ENCODE data around the gene TM9SF1.
"Not testable (repeated sequence)": the region's sequence is repeated elsewhere in the genome, so short reads cannot be mapped to it uniquely, and the experiment has no call there.

Gene TM9SF1

GRCh38 chr14:24222987-24223386, 27.7 kb upstream of the TM9SF1 start:
- not testable (repeated sequence) for DNase-seq

DNA sequence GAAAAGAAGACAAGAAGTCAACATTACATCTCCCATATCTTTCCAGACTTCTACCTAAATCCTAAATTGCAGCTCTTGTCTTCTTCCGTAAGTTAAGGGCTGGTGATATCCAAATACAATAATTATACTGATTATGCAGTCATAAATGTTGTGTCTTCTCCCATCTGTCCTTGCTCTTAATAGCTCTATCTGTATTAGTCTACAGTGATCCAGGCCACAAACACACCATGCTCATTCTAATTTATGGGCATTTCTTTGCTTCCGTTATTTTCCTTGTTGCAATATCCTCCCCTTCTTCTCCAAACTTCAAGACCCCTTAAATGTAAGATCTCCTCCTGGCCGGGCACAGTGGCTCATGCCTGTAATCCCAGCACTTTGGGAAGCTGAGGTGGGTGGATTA, 24.3 kb upstream of the TM9SF1 start:
- DNase-seq, result no peak

- no peak for DNase-seq
Observed at GRCh38 chr14:24219080-24219479, 23.8 kb upstream of the TM9SF1 start.

DNA sequence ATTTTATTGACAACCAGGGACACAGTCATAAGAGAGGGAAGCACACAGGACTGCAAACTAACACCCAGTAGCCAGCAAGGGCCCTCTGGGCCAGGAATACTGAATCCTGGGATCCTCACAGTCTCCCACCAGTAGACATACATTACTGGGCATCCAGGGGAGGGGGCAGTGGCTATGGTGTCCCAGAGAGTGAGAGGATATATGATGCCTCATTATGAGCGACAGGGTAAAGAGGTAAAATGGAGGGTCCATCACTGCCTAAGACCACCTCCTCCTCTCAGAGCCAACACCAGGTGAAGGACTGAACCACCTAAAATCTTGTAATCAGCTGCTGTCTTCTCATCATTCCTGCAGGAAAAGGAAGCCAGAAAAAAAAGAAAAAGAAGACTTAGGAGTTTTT, 21.6 kb upstream of the TM9SF1 start:
- not testable (repeated sequence) for DNase-seq

DNA sequence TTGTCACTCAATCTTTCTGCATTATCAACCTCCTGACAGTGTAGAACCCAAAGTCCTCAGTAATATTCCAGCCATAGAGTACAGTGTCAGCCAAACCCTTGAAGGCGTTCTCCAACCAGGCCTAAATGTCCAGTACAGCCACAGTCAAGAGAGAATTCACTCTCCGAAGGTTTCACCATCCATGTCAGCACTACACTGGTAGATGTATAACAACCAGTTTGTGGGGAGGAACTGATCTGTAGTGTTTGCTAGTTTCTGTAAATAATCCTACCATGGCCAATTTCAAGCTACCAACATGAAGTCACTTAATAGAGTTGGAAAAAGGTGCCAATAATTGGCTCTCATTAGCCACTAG, 21.1 kb upstream of the TM9SF1 start:
- no peak for DNase-seq

- peak; percentile 92 to 94 for DNase-seq
Observed at GRCh38 chr14:24215495-24216344, 20.5 kb upstream of the TM9SF1 start, which contains the start of gene MDP1. Gene MDP1 (minus strand): TSS chr14:24216066. CDS start chr14:24215955, 111 bp downstream.

GRCh38 chr14:24213866-24214662, 18.8 kb upstream of the TM9SF1 start:
- no peak for DNase-seq

DNA sequence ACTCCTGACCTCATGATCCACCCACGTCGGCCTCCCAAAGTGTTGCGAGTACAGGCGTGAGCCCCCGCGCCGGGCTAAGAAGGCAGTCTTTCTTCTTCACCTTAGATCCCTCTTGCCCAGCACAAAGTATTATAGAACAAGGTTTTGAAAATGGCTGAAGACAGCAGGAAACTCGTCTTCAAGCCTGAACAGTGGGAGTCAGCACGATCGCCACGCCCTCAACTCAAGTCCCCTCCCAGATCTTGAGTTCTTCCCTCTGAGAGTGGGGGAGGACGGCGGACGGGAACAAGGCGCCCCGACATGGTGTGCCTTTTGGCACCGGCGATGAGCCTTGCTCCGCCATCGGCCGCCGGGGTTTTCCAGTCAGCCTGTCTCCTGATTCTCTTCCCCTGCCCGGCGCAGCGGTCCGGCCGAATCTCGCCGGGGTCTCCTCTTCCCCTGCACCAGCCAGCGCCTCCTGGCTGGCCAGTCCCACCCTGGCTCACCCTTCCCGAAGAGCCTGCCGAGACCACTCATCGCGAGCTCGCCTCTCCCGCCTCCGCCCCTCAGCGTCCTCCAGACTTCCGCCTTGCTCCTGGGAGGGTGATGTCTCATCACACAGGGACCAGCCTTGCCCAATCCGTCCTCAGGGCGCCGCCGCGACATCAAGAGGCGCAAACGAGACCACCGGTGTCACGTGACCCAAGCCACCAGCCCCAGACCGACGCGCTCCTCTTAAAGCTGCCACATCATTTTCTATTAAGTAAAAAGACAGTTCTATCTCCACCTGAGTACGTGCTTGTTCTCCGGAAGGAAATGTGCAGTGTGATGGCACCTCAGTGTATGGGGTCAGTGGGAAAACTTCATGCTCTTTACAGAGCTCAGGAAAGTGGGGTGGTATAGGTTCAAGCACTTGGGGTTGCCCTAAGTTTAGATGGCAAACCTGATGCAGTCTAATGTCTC, 18.0 kb upstream of the TM9SF1 start, which contains the start of gene CHMP4A:
Gene CHMP4A, minus strand, starts transcription at position 565 of the 942 bp plus-strand sequence. Its CDS starts 49 bp downstream, at position 516.
- DNase-seq, result peak; percentile 98 to 99

DNA sequence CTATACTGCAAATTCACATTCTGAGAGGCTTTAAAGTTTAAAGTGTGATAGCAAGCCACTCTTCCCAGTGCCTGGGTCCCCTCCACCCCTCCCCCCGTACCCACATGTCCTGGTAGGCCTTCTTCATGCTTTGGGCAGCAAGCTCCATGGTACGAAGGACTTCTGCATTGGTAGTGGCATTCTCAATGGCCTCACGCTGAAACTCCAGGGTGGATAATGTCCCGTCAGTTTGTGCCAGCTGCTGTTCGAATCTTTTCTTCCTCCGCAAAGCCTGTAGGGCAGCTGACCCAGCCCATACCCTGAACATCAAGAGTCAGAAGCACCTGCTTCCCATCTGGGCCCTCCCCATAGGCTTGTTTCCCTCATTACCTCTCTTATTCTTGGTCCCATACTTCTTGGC, 16.1 kb upstream of the TM9SF1 start:
- DNase-seq, result no peak

GRCh38 chr14:24207625-24208024, 12.4 kb upstream of the TM9SF1 start:
- no peak for DNase-seq

GRCh38 chr14:24207104-24207551, 11.9 kb upstream of the TM9SF1 start:
- DNase-seq, result no peak

DNA sequence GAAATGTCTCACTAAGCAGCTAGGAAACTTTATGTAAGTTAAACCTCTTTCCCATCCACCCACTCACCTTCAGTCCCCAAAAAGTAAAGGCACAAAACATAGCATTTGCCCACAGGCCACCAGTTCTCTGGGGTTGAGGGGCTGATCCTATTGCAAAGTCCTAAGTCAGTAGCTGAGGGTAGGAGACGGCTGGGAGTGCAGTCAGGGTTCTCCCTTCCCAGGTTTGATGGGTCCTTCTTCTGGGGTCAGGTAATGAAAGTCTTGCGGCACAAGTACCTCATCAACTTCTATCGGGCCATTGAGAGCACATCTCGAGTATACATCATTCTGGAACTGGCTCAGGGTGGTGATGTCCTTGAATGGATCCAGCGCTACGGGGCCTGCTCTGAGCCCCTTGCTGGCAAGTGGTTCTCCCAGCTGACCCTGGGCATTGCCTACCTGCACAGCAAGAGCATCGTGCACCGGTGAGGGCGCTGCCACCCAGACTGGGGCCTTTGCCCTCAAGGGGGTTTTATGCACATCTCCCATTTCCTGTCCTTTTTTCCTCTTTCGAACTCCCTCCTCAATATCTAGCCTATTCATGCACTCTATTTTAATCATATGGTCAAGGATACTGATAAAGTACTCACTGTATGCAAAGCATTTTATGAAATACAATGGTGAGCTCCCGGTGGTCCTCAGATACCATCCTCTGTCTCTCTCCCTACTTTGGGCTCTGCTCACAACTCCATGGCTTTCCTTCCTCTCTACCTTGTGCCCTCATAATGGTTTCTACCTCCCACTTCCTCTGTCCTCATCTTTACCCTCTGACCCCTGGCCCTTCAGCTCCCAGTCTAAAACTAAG, 11.2 kb upstream of the TM9SF1 start:
- no peak for DNase-seq

- DNase-seq, result no peak
Observed at GRCh38 chr14:24204163-24205146, 9.2 kb upstream of the TM9SF1 start.

- not testable (repeated sequence) for DNase-seq
Observed at GRCh38 chr14:24203249-24203886, 8.1 kb upstream of the TM9SF1 start.

DNA sequence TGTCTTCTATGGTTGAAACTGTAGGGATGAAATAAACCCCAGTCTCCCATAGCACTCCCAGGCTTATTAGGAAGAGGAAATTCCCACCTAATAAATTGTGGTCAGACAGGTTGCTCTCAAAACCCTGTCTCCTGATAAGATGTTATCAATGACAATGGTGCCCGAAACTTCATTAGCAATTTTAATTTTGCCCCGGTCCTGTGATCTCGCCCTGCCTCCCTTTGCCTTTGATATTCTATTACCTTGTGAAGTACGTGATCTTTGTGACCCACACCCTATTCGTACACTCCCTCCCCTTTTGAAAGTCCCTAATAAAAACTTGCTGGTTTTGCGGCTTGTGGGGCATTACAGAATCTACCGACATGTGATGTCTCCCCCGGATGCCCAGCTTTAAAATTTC, 7.3 kb upstream of the TM9SF1 start:
- not testable (repeated sequence) for DNase-seq

DNA sequence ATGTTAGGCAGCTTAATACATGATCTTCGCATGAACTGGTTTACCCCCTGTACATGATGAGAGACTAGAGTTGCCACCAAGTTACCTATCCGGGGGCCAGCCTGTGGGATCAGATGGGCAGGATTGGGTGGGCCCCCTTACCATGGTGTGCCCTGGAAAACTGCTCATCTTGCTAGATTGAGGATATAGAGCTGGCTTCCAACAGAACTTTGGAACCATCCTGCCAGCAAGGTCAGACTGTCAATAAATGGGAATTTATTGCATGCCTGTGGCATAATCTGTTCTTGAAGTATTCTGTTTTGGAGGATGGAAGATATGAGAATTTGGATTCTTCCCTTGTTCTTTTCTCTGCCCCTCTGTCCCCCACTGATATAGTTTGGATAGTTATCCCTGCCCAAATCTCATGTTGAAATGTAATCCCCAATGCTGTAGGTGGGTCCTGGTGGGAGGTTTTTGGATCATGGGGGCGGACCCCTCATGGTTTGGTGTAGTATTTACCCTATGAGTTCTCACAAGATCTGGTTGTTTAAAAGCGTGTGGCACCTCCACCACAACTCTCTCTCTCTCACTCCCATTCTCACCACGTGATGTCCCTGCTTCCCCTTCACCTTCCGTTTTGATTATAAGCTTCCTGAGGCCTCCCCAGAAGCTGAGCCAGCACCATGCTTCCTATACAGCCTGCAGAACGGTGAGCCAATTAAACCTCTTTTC, 3.7 kb upstream of the TM9SF1 start:
- no peak for DNase-seq

DNA sequence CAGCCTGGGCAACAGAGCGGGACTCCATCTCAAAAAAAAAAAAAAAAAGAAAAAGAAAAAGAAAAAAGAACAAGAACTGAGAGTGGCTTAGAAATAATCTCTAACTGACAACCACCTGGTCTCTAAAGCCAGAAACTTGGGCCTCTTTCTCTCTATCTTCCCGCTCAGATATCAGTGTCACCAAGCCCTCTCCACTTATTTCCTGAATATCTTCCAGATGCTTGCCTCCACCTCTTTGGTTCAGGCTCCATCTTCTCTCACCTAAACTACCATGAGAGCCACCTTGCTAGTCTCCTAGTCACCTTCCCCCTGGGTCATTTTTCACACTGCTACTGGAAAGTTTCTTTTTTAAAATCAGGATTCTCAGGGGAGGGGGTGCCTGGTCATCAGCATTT, 1.8 kb upstream of the TM9SF1 start:
- DNase-seq, result no peak

DNA sequence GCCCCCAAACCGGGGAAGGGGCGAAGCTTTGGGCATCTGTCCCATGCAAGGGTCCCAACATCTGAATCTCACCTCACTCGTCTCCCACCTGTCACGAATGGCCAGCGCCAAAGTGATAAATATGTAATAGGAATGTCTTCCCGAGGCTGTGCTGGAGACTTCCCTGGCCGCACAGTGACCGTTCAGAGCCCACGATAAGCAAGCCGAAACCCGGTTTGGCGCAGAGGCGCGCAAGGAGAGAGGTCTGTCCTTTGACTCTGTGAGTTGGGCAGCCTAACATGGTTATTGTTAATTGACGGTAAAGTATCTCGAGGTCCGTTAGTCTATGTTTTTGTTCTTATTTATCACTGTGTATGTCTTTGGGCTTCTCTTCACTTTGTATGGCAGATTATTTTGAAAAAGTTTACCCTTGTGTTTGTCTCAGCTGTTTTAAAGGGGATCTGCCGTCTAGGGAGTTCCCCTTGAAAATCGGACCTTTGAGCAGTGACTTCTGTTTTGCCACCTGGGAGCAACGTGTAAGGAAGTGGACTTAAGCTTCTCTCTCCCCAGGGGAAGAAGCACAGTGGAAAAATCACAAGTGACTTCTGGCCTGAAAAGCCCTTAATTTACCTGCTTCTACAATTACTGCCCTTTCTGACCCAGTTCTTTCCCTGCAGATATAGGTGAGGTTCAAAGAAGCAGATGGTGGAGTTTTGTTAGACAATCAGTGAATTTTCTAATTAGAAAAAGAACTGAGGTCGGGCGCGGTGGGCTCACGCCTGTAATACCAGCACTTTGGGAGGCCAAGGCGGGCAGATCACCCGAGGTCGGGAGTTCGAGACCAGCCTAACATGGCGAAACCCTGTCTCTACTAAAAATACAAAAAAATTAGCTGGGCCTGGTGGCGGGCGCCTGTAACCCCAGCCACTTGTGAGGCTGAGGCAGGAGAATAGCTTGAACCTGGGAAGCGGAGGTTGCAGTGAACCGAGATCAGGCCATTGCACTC, 1.1 kb upstream of the TM9SF1 start:
- DNase-seq, result peak; percentile 13 to 44

Data from inflammatory macrophage (primary cell).